Fibroblast of mammary gland (primary cell): ENCODE results near the gene F7.

Experiments used
- DNase-seq: peaks from one replicate; pipeline ENCODE4 v3.0.0-alpha.2; 2010; ENCODE audit warnings: low read depth
- H3K4me3 ChIP-seq: 2 replicates; pipeline ENCODE4 v1.5.1; 2011; ENCODE audit warnings: low read depth, mild to moderate bottlenecking, low read length, moderate library complexity; ENCODE audit not compliant: control insufficient read depth
- TF ChIP-seq, protein P1 (sequence below): conservative IDR thresholded peaks from 2 replicates; pipeline ENCODE4 v1.5.1; 2011; ENCODE audit warnings: low read depth, low read length, inconsistent platforms; ENCODE audit not compliant: control insufficient read depth, insufficient read depth

F7 gene

DNA sequence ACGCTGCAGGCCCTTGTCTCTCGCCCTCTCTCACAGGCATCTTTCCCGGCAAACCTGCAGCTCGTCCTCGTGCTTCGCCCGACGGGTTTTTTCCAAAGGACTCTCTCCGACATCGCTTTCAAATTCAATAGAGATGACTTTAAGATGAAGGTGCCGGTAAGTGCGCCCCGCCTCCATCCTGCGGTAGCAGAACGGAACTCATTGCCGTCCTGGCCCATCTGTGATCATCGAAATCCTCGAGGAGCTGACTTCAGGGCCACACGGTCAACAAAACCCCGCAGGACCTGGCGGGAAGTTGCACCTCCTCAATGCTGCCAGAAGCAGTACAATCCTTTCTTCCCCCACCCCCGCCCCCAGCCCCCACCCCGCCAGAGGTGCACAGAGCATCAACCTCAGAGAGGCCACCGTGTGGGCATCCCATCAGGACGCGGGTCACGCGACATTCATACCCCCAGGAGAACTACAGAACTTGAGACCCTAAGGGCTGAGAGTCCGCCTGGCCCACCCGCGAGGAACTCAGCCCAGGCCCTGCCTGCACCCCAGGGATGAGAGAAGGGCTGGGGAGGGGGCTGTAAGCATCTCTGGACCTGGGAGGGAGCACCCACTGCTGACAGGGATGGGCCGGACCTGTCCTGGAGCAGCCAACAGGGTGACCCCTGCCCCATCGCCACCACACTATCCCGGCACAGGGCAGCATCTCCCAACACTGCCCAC, 44.9 kb upstream of the F7 start:
- TF ChIP-seq, protein P1, sequence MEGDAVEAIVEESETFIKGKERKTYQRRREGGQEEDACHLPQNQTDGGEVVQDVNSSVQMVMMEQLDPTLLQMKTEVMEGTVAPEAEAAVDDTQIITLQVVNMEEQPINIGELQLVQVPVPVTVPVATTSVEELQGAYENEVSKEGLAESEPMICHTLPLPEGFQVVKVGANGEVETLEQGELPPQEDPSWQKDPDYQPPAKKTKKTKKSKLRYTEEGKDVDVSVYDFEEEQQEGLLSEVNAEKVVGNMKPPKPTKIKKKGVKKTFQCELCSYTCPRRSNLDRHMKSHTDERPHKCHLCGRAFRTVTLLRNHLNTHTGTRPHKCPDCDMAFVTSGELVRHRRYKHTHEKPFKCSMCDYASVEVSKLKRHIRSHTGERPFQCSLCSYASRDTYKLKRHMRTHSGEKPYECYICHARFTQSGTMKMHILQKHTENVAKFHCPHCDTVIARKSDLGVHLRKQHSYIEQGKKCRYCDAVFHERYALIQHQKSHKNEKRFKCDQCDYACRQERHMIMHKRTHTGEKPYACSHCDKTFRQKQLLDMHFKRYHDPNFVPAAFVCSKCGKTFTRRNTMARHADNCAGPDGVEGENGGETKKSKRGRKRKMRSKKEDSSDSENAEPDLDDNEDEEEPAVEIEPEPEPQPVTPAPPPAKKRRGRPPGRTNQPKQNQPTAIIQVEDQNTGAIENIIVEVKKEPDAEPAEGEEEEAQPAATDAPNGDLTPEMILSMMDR = no peak
- DNase-seq = no peak
- H3K4me3 ChIP-seq = no peak overlapping the region

DNA sequence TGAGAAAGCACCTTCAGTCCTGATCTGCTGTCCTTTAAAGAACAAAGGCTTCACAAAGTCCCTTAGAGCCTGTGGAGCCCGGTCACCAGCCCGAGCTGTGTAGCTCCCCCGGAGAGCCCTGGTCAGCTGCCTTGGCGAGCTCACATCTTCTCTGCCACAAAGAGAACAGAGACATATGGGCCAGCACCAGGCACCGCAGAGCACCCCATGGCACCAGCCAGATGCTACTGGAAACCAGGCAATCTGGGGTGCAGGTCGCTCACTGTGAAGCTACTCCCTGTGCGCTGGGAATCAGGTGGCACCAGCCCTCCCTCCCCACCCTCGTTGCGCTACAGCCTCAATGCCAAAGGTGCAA, 44.3 kb upstream of the F7 start:
- no peak for DNase-seq
- TF ChIP-seq, protein P1 = no peak
- no peak overlapping the region for H3K4me3 ChIP-seq

DNA sequence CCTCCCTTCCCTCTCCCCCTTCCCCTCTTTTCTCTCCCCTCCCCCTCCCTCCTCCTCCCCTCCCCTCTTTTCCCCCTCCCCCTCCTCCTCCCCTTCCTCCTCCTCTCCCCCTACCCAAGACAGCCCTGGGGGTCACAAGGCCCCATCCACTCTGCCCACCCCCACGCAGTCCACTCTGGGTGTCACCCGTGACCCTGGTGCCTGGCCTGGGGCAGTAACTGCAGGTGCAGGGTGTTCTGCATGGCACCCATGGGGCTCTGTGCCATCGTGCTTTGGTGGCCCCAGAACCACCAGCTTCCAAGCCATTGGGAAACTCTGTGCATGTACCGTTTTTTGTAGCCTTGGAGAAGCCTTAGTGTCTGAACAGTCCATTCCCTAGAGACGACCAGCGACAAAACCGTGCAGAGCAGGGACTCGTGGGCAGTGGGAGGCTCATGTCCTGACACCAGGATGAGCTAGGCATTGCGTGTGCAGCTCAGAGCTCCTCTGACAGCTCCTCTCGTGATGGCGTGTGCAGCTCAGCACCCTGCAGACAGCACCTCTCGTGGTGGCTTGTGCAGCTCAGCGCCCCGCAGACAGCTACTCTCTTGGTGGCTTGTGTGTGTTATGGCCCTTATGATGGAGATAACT, 43.7 kb upstream of the F7 start:
- no peak for DNase-seq
- H3K4me3 ChIP-seq = no peak overlapping the region
- TF ChIP-seq, protein P1 = no peak

DNA sequence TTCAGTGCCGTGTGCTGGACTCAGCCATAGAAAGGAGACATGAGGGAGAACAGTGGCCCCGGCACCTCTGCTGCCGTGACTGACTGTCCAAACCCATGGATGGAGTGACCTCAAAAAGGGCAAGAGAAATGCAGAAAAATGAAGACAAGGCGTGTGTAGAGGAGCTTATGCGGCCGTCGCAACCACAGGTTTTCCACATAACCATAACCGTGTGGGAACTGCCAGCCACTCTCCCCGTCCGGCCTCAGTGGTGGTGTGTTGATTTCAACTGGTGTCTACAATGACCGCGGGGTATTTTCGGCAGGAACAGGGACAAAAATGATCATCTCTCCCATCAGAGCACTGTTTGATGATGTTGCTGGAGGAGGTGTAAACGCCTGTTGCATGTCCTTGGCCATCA, 42.9 kb upstream of the F7 start:
- no peak for DNase-seq
- H3K4me3 ChIP-seq = no peak overlapping the region
- TF ChIP-seq, protein P1 = no peak

DNA sequence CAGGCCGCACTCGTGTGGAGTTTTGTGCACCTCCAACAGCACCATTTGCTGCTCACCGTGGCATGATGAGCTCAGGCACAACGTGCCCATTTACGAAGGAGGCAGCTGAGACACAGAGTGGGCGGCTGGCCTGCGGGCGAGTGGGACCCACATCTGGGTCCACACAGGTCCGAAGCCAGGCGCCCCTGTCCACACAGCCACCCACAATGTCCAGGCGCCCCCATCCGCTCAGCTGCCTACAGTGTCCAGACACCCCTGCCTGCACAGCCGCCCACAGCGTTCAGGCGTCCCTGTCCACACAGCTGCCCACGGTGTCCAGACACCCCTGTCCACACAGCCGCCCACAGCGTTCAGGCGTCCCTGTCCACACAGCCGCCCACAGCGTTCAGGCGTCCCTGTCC, 42.5 kb upstream of the F7 start:
- no peak overlapping the region for H3K4me3 ChIP-seq
- TF ChIP-seq, protein P1 = no peak
- DNase-seq = no peak

DNA sequence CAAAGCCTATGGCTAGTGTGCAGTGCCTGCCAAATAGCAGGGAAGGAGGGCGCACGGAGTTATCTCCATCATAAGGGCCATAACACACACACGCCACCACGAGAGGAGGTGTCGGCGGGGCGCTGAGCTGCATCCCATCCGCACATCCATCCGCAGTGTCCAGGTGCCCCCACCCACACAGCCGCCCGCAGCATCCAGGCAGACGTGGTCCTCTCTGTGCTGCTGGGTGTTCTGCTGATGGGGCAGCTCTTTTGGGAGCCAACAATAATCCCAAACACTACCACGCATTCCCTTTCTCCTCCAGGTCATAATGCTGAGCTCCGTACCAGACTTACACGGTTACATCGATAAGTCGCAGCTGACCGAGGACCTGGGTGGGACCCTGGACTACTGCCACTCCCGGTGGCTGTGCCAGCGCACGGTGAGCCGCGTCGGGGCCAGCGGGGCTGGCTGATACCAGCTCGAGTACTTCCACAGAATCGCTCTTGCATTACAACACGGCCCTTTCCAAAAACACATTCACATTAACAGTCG, 41.5 kb upstream of the F7 start:
- peak overlapping the region; percentile 21 for H3K4me3 ChIP-seq
- TF ChIP-seq, protein P1 = no peak
- DNase-seq = no peak
